ENCODE data around the gene DHRSX. TPM values are rescaled to one million over a fixed set of nuclear protein-coding genes. Genes with fewer than 3 reads are reported as not detected.

Gene DHRSX
- polyA plus RNA-seq, 3 donors, result 12.9 to 33.2 (median 28.3) TPM

- no peak overlapping the region for H3K4me2 ChIP-seq (replicated peaks; ENCODE audit: extremely low read depth, low read length, poor library complexity, severe bottlenecking)
- H3K27me3 ChIP-seq (ENCODE audit: control insufficient read depth in 2 of 2, insufficient read depth in 2 of 2, low read length in 2 of 2), result no peaks in the 10 kb centered on the region
- H4K20me1 ChIP-seq (ENCODE audit: insufficient read depth, low read length), result no peaks in the 10 kb centered on the region
- no peak overlapping the region for H3K4me3 ChIP-seq (replicated peaks in 1 of 3; ENCODE audit: low read depth in 2 of 3, low read length in 3 of 3)
- intact Hi-C loops (cut with micrococcal nuclease), result no loop called here
- no peaks in the 10 kb centered on the region for H3K4me1 ChIP-seq (ENCODE audit: control insufficient read depth in 1 of 2, insufficient read depth in 2 of 2, low read length in 2 of 2)
- Mint-ChIP-seq H3K27ac (no peak overlapping the region), H3K4me1 (no peaks in the 10 kb centered on the region), H3K27me3 (ENCODE audit: low read depth in 3 of 3) (peaks cover 0 to 4% (median 1%) of the 10 kb centered on the region in 3 donors), H3K4me3 (no peak overlapping the region), H3K9me3 (peaks cover 0 to 6% (median 1%) of the 10 kb centered on the region in 7 donors), H3K36me3 (no peaks in the 10 kb centered on the region)
- H3K27ac ChIP-seq (ENCODE audit: low read depth in 1 of 2, low read length in 2 of 2), result no peak overlapping the region
- no peaks in the 10 kb centered on the region for H3K36me3 ChIP-seq (replicated peaks in 1 of 2; ENCODE audit: control insufficient read depth in 1 of 2, insufficient read depth in 2 of 2, low read length in 2 of 2)
- H3K9me3 ChIP-seq (replicated peaks in 1 of 2; ENCODE audit: control insufficient read depth in 1 of 2, insufficient read depth in 1 of 2, low read length in 2 of 2), result no peaks in the 10 kb centered on the region
- no peak overlapping the region for H2AFZ ChIP-seq (ENCODE audit: insufficient read depth, low read depth, low read length, poor library complexity, severe bottlenecking)
- H3K79me2 ChIP-seq (ENCODE audit: insufficient read depth, low read length), result no peaks in the 10 kb centered on the region
- over 99% methylated on average over 11 of the region's 14 CpGs for WGBS (ENCODE audit: insufficient coverage)
- no peak overlapping the region for H3K9ac ChIP-seq (ENCODE audit: insufficient read depth, low read length, poor library complexity, severe bottlenecking)
- DNase-seq, result no peak
- TF ChIP-seq CTCF (IDR thresholded peaks at IDR 0.05), result no peak
Measured at GRCh38 chrX:2177541-2177940, 323.2 kb downstream of the DHRSX start.

- Histone ChIP-seq H4K20me1 (ENCODE audit: insufficient read depth, low read length) (no peaks in the 10 kb centered on the region), H3K27ac (ENCODE audit: low read depth in 1 of 2, low read length in 2 of 2) (no peak overlapping the region), H3K4me3 (replicated peaks in 1 of 3; ENCODE audit: low read depth in 2 of 3, low read length in 3 of 3) (no peak overlapping the region), H3K9me3 (replicated peaks in 1 of 2; ENCODE audit: control insufficient read depth in 1 of 2, insufficient read depth in 1 of 2, low read length in 2 of 2) (no peaks in the 10 kb centered on the region), H3K4me2 (replicated peaks; ENCODE audit: extremely low read depth, low read length, poor library complexity, severe bottlenecking) (no peak overlapping the region), H3K79me2 (ENCODE audit: insufficient read depth, low read length) (no peaks in the 10 kb centered on the region), H2AFZ (ENCODE audit: insufficient read depth, low read depth, low read length, poor library complexity, severe bottlenecking) (no peak overlapping the region), H3K4me1 (ENCODE audit: control insufficient read depth in 1 of 2, insufficient read depth in 2 of 2, low read length in 2 of 2) (no peaks in the 10 kb centered on the region), H3K27me3 (ENCODE audit: control insufficient read depth in 2 of 2, insufficient read depth in 2 of 2, low read length in 2 of 2) (no peaks in the 10 kb centered on the region), H3K36me3 (replicated peaks in 1 of 2; ENCODE audit: control insufficient read depth in 1 of 2, insufficient read depth in 2 of 2, low read length in 2 of 2) (no peaks in the 10 kb centered on the region), H3K9ac (ENCODE audit: insufficient read depth, low read length, poor library complexity, severe bottlenecking) (no peak overlapping the region)
- Mint-ChIP-seq H3K36me3 (no peaks in the 10 kb centered on the region), H3K4me3 (no peak overlapping the region), H3K9me3 (peaks cover 0 to 6% (median 1%) of the 10 kb centered on the region in 7 donors), H3K4me1 (no peaks in the 10 kb centered on the region), H3K27ac (no peak overlapping the region), H3K27me3 (ENCODE audit: low read depth in 3 of 3) (peaks cover 0 to 4% (median 1%) of the 10 kb centered on the region in 3 donors)
- 92% methylated on average over 5 of the region's 5 CpGs for WGBS (ENCODE audit: insufficient coverage)
- intact Hi-C loops (cut with micrococcal nuclease), result no loop called here
- no peak for DNase-seq
- TF ChIP-seq CTCF (IDR thresholded peaks at IDR 0.05), result no peak
Measured at GRCh38 chrX:2176733-2177132, 324.0 kb downstream of the DHRSX start.

All from CD14-positive monocyte (primary cell).